ENCODE measurements around the gene MYF6. TPM values are rescaled to one million over a fixed set of nuclear protein-coding genes. Genes with fewer than 3 reads are reported as not detected.

The MYF6 gene
- total RNA-seq, 1 experiment from 2014 or later = not detected

- no peak for DNase-seq (ENCODE audit: low spot score)
- Histone ChIP-seq H3K4me1 (ENCODE audit: insufficient read depth, low read length, poor library complexity, severe bottlenecking) (no peaks in the 10 kb centered on the region), H3K27ac (ENCODE audit: low read depth, low read length, poor library complexity, severe bottlenecking) (no peak overlapping the region), H3K36me3 (ENCODE audit: insufficient read depth, low read length, poor library complexity, severe bottlenecking) (no peaks in the 10 kb centered on the region), H3K9me3 (ENCODE audit: low read depth, low read length, poor library complexity, severe bottlenecking) (no peaks in the 10 kb centered on the region), H3K27me3 (replicated peaks; ENCODE audit: insufficient read depth, low read depth, low read length, poor library complexity) (no peaks in the 10 kb centered on the region), H3K4me3 (ENCODE audit: low read depth, low read length, poor library complexity, severe bottlenecking) (no peak overlapping the region)
- CTCF ChIA-PET = no interaction called here
- TF ChIP-seq CTCF (conservative IDR thresholded peaks at IDR 0.05; ENCODE audit: low read depth, low read length) (no peak), EZH2 (IDR thresholded peaks at IDR 0.05; ENCODE audit: borderline replicate concordance, low read depth, low read length, poor library complexity, severe bottlenecking) (no peak)
- intact Hi-C loops (cut with micrococcal nuclease; ENCODE audit: unreplicated experiment) = no loop called here
- BruUV-seq (replicated peaks) = no TSS peak
- POLR2A ChIA-PET (ENCODE audit: low non-redundant PET) = no interaction called here
These were observed 16.9 kb upstream of the MYF6 start for GRCh38 chr12:80690513-80690912.

GRCh38 chr12:80692114-80692513, 15.3 kb upstream of the MYF6 start:
- no peak overlapping the region for H3K4me3 ChIP-seq (ENCODE audit: low read depth, low read length, poor library complexity, severe bottlenecking)
- H3K27ac ChIP-seq (ENCODE audit: low read depth, low read length, poor library complexity, severe bottlenecking) = no peak overlapping the region
- H3K27me3 ChIP-seq (replicated peaks; ENCODE audit: insufficient read depth, low read depth, low read length, poor library complexity) = no peaks in the 10 kb centered on the region
- intact Hi-C loops (cut with micrococcal nuclease; ENCODE audit: unreplicated experiment) = no loop called here
- no peak for TF ChIP-seq EZH2 (IDR thresholded peaks at IDR 0.05; ENCODE audit: borderline replicate concordance, low read depth, low read length, poor library complexity, severe bottlenecking)
- no peak for TF ChIP-seq CTCF (conservative IDR thresholded peaks at IDR 0.05; ENCODE audit: low read depth, low read length)
- no peak for DNase-seq (ENCODE audit: low spot score)
- BruUV-seq (replicated peaks) = no TSS peak
- POLR2A ChIA-PET (ENCODE audit: low non-redundant PET) = no interaction called here
- H3K36me3 ChIP-seq (ENCODE audit: insufficient read depth, low read length, poor library complexity, severe bottlenecking) = no peaks in the 10 kb centered on the region
- H3K4me1 ChIP-seq (ENCODE audit: insufficient read depth, low read length, poor library complexity, severe bottlenecking) = no peaks in the 10 kb centered on the region
- CTCF ChIA-PET = no interaction called here
- no peaks in the 10 kb centered on the region for H3K9me3 ChIP-seq (ENCODE audit: low read depth, low read length, poor library complexity, severe bottlenecking)

- BruUV-seq (replicated peaks) = no TSS peak
- ChIA-PET POLR2A (ENCODE audit: low non-redundant PET) (no interaction called here), CTCF (no interaction called here)
- H3K36me3 ChIP-seq (ENCODE audit: insufficient read depth, low read length, poor library complexity, severe bottlenecking) = no peaks in the 10 kb centered on the region
- no peak for TF ChIP-seq CTCF (conservative IDR thresholded peaks at IDR 0.05; ENCODE audit: low read depth, low read length)
- no peak for TF ChIP-seq EZH2 (IDR thresholded peaks at IDR 0.05; ENCODE audit: borderline replicate concordance, low read depth, low read length, poor library complexity, severe bottlenecking)
- no peak for DNase-seq (ENCODE audit: low spot score)
- no peaks in the 10 kb centered on the region for H3K4me1 ChIP-seq (ENCODE audit: insufficient read depth, low read length, poor library complexity, severe bottlenecking)
- H3K4me3 ChIP-seq (ENCODE audit: low read depth, low read length, poor library complexity, severe bottlenecking) = no peak overlapping the region
- no peaks in the 10 kb centered on the region for H3K9me3 ChIP-seq (ENCODE audit: low read depth, low read length, poor library complexity, severe bottlenecking)
- intact Hi-C loops (cut with micrococcal nuclease; ENCODE audit: unreplicated experiment) = no loop called here
- no peaks in the 10 kb centered on the region for H3K27me3 ChIP-seq (replicated peaks; ENCODE audit: insufficient read depth, low read depth, low read length, poor library complexity)
- H3K27ac ChIP-seq (ENCODE audit: low read depth, low read length, poor library complexity, severe bottlenecking) = no peak overlapping the region
These were observed 10.1 kb upstream of the MYF6 start for GRCh38 chr12:80697270-80697887.

All from A673 (cell line).